Suprapubic skin (tissue), 4 donors: ENCODE measurements around the gene MRPL11.

Experiments
- CTCF ChIP-seq, 2 donors: fragments of 200-600 bp in 1 of 2; fragments of 450-650 bp in 1 of 2; sonication (generic) in 1 of 2; IDR thresholded peaks; one replicate each; pipeline ENCODE4 v1.5.1; 2016 to 2019; ENCODE audit warnings: antibody characterized with exemption in 2 of 2, mild to moderate bottlenecking in 1 of 2, moderate library complexity in 1 of 2
- EP300 ChIP-seq: sonication (generic); formaldehyde crosslinking; IDR thresholded peaks from one replicate; pipeline ENCODE4 v1.6.1; 2017; ENCODE audit warnings: antibody characterized with exemption
- POLR2A ChIP-seq, 2 donors: fragments of 450-650 bp; IDR thresholded peaks; one replicate each; pipeline ENCODE4 v1.6.1; 2017; ENCODE audit warnings: antibody characterized with exemption in 2 of 2, mild to moderate bottlenecking in 2 of 2, moderate library complexity in 2 of 2
- POLR2AphosphoS5 ChIP-seq, 3 donors: sonication (generic); formaldehyde crosslinking; IDR thresholded peaks; one replicate each; pipeline ENCODE4 v1.6.1; 2017; ENCODE audit warnings: antibody characterized with exemption in 3 of 3

GRCh38 chr11:66467756-66468155 lies 29.1 kb upstream of the MRPL11 start:
- TF ChIP-seq CTCF (IDR thresholded peaks at IDR 0.05) (no peak), POLR2A (IDR thresholded peaks at IDR 0.05) (no peak), POLR2AphosphoS5 (IDR thresholded peaks at IDR 0.05) (no peak), EP300 (no peak)
